ENCODE measurements around the gene AKT1.

AKT1 gene

DNA sequence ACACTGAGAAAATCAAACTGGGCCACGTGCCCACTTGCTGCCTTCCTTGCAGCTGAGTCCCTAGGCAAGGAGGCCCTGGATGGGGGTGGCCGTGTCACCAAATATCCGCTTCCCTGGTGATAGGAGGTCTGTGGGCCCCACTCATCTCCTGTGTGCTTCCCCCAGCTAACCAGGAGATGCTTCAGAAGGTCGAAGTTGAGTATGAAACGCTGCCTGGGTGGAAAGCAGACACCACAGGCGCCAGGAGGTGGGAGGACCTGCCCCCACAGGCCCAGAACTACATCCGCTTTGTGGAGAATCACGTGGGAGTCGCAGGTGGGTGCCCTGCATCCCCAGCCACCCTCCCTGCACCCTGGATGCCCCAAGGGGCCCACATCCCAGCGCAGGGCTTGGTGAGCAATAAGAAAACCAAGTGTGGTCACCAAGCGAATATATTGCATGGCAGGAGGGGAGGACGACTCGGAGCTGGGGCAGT is 49.4 kb downstream of the AKT1 start:
- no peak overlapping the region for H3K4me3 ChIP-seq
- H3K27ac ChIP-seq, result peak overlapping the region in 9 of 21 experiments; percentile 4 to 60 (median 35)

DNA sequence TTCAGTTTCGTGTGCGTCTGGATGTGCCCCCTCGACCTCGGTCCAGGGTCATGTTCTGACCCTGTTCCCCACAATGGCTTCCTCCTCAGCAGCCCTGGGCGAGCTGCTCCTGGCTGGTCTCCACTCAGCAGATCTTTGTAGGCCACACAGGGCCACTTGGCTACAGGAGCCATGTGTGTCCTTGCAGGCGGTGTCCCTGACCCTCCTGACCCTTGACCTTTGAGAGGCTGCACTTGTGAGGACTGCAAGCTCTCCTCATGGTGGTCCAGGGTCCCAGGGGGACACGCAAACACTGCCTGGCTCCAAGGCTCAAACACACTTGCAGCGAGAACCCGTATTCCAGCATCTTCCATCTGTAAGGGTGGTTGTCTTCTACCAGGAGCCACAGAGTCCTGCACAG is 50.1 kb downstream of the AKT1 start:
- no peak overlapping the region for H3K27ac ChIP-seq

DNA sequence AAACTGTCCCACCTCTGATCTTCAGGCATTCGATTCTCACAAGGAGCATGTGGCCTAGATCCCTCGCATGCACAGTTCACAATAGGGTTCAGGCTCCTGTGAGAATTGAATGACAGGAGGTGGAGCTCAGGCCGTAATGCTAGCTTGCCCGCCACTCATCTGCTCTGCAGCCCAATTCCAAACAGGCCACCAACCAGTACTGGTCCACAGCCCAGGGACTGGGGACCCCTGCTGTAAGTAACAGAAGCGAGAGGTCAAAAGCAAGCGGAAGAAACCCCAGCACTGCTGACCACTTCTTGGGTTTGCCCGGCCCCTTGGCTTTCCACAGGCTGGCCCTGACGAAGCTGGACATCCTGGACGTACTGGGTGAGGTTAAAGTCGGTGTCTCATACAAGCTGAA is 51.1 kb downstream of the AKT1 start:
- Histone ChIP-seq H3K27ac (no peak overlapping the region), H3K4me3 (no peak overlapping the region)

More for the DNA sequence above, 50.1 kb downstream of the AKT1 start:
- H3K4me3 ChIP-seq, result no peak overlapping the region

DNA sequence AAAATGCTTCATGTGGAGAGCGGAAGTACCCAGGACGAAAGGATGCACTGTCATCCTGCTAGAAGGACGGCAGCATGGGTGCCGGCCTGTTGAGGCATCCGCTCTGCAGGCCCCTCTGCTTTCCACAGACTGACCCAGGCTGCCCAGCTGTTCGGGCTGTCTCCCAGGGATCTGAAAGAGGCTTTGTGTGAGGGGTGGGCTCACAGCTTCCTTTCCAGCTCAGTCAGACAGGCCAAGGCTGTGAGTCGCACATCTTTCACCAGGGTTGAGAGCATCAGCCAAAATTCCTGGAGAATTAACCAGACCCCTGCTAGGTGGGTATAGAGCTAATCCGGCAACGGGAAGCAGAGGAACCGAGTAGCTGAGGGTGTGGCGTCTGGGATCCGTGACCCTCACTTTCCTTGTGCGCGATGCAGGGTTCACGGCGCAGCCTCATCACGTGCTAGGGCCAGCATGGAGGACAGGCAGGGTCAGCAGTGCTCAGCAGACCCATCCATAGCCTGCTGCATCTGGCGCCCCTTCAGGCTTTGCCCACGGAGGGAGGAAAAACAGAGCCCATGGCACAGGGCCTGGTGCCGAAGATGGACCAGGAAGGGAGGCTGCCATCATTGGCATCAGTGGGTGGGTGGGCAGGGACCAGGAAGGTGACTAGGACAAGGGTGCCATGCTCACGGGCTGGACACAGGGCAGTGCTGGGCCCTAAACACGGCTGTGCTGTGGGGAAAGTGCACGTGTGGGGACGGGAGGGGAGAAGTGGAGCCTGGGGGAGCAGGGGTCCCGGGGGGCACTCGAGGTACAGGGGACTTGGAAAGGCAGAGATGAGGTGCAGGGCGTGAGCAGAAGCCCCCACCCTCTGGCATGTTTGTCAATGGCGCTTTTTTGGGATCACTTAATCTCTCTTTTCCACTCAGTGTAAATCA is 51.8 kb downstream of the AKT1 start:
- no peak overlapping the region for H3K27ac ChIP-seq
- no peak overlapping the region for H3K4me3 ChIP-seq

DNA sequence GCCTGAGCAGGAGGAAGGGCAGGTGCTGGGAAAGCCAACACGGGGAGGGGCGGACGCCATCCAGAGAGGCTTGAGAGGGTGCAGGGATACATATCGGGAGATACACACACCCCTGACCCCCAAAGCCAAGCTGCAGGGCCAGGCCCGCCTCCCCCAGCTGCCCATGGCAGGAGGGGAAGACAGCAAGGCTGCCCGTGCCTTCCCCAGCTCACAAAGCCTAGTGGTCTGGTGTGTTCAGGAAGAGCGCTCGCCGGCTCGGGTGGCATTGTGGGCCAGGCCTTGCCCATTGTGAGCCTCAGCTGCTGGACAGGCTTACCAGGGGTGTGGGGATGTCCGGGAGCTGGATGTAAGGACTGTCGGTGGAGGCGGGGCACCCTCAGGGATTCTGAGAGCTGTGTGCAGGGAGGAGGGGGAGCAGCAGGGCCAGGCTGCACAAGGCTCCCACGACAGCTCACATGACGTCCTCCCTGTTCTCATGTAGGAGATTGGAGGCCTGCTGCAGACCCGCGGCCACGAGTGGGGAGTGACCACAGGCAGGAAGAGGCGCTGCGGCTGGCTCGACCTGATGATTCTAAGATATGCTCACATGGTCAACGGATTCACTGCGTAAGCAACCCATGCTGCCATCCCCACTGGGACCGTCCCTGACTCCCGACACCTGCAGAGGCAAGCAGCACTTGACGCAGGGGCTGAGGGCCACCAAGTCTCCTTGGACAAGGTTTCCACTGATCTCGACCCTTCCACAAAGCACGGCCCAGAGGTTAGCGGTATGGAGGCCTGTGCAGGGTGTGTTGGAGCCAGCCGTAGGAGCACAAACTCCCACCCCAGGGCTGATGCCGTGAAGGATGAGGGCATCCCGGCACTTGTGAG is 52.7 kb downstream of the AKT1 start:
- Histone ChIP-seq H3K27ac (no peak overlapping the region), H3K4me3 (no peak overlapping the region)

DNA sequence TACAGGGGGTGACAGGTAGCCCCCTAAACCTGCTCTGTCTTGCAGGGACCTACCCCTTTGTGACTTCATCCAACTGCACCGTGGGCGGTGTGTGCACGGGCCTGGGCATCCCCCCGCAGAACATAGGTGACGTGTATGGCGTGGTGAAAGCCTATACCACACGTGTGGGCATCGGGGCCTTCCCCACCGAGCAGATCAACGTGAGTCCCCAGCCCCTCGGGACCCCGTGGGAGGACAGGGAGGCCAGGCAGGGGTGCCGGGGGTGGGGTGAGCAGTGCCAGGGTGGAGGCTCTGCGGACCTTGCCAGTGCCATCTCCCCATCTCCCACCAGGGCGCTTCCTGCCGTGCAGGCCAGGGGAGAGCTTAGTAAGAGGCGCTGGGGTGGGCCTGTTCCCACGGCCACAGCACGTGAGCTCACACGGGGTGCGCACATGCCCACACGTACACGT is 53.7 kb downstream of the AKT1 start:
- Histone ChIP-seq H3K27ac (no peak overlapping the region), H3K4me3 (no peak overlapping the region)

DNA sequence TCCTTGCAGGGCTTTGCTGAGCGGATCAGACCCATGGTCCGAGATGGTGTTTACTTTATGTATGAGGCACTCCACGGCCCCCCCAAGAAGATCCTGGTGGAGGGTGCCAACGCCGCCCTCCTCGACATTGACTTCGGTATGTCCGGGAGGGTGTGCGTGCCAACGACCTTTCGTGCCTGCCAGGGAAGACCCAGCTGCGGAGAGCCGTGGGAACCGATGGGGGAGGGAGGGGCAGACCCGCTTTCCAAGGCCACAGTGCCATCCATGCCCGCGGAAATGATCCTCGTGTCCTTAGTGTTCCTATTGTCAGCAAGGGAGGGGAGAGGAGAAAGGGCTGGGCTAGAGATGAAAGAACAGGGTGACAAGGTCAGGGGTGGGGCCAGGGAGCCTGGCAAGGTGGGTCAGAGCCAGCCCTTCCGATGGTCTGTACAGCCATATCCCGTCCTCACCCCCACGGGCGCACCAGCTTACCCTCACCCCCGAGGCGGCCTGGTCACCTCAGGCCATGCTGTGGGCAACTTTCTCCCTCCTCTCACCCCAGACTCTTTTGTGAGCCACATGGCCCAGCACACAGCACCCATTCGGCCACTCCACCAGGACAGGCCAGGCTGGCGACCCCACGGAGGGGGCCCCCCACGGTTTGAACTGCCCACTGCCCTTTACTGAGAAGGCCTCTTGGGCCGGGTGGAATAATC is 54.3 kb downstream of the AKT1 start:
- Histone ChIP-seq H3K4me3 (no peak overlapping the region), H3K27ac (no peak overlapping the region)

DNA sequence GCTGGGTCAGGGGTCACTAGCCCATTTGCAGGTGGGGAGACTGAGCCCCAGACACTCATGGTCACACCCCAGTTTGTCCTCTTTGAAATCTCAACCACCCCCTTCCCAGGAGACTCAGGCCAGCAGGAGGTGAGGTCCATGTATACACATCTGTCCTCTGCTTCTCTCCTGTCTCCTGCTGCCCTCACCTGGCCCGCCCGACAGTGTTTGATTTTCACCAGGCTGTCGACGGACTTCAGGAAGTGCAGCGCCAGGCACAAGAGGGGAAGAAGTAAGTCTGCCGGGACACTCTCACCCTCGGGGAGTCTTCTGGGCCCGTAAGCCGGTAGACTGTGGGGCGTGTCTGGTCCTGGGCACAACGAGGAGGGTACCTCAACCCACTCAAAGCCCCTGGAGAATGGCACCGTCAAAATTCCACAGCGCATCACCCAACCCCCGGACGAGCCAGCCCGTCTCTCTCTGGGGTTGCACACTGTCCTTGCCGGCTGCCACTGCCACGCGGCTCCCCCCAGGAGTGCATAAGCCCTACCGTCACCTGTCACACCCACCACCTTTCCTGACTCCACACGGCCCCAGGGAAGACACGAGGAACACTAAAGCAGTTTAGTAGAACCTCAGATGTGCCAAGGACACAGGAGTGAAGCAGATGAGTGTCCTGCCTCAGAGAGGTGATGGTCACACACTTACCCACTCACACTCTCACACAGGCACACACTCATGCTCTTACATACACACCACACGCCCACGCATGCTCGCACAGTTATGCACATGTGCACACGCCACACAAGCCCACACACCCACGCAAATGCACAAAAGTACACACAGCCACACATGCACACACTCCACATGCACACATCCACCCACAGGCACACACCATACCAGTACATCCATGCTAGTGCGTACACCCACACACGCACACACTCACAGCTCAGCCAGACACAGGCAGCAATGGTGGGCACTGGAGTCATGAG is 55.7 kb downstream of the AKT1 start:
- no peak overlapping the region for H3K4me3 ChIP-seq
- no peak overlapping the region for H3K27ac ChIP-seq

DNA sequence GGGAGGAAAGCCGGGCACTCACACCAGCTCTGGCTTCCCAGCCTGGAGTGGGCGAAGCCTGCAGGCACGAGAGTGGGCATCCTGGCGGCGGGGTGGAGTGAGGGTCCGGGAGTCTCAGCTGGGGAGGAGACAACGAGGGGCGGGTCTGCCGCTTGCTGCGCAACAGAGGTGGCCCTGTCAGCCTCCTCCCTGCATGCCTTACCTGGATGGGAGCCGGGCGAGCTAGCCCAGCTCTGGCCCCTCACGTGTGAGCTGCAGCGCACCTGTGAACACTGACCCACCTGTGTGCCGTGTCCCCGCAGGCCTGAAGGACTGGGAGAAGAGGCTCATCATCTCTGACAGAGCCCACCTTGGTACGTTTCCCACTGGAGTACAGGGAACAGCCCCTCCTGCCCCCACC is 56.5 kb downstream of the AKT1 start:
- H3K4me3 ChIP-seq, result no peak overlapping the region
- H3K27ac ChIP-seq, result no peak overlapping the region

DNA sequence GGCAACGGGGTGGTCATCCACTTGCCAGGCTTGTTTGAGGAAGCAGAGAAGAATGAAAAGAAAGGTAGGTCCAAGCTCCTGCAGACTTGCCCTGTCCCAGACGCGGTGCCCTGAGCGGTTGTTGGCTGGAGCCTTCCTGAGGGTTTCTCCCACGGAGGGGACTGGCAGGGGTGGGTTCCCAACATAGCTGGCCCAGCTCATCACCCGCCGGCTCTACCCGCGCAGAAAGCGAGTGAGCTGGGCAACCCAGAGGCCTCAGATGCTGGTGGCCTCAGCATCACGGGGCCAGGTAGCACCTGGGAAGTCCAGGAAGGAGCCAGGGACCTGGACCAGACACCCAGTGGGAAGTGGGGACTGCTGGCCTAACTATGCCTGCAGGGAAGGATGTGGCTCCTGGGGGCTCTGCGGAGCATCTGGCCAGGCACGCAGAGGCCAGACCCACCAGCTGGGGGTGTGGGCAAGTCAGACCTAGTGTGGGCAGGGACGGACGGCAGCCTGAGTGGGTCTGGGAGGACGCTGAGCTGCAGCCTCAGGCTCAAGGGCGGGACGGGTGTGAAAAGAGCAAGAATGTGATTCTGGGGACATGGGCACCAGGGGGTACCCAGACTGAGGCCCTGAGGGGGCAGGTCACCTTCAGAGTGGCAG is 57.1 kb downstream of the AKT1 start:
- no peak overlapping the region for H3K27ac ChIP-seq

DNA sequence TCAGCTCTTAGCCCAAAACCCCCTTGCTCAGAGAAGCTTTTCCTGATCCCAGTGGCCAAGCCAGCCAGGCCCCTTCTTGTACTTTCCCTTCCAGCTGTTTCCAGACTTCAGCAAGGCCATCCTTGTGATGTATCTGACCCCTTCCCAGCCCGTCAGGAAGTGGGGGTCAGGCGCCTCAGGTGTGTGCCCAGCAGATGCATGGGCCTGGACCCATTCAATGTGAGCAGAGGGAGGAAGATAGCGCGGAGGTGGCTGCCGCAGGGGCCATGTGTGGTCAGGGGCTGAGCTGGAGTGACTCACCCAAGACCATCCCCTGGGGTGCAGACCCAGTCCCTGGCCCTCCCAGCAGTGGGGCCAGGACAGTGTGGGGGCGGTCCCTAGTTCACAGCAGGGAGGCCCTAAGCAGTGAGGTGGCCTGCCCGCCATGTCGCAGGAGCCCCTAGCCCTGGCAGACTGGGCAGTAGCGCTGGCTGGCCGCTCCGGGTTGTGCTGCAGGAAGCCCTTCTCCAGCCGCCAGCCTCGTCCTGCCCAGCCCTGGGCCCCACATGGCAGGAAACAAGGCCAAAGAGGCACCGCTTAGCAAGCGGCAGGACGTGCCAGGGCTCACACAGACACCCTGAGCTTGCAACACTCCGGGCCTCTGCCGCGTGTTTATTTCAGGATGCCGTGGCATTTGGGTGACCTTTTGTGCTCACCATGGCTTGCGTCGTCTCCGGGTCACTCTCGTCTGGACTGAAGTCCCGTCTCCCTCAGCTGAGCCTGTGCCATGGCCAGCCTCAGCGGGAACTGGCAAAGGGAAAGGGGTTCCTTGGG is 59.5 kb downstream of the AKT1 start:
- Histone ChIP-seq H3K4me3 (no peak overlapping the region), H3K27ac (peak overlapping the region in 12 of 21 experiments; percentile 10 to 79 (median 56))

More for the DNA sequence above, 57.1 kb downstream of the AKT1 start:
- no peak overlapping the region for H3K4me3 ChIP-seq

DNA sequence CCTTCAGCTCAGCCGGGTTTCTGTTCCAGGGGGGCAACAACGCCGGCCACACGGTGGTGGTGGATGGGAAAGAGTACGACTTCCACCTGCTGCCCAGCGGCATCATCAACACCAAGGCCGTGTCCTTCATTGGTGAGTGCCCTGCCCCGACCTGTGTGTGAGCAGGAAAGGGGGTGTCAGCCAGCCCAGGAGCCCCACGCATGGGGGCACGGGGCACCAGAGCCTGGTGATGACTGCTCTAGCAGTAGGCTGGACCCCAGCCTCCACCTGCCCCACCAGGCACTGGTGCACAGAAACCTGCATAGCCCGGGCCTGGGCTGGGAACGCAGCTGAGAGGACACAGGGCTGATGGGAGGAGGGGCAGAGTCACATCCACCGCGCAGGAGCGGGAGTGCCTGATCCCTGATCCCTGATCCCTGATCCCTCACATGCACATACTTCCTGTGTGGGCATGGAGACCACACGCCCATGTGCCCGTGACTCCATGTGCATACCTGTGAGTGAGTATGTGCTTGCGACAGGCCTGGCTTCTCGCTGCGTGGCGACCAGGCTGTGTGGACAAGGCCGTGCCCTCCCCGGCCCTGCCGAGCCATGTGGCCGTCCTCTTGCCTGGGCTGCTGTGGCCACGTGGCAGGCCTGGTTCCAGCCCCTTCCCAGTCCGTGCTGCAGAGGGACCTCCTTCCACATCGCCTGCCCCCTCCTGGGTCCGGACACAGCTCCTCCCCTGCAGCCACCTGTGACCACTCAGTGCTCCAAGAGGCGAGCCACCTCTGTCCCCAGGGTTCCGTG is 60.4 kb downstream of the AKT1 start:
- no peak overlapping the region for H3K4me3 ChIP-seq

DNA sequence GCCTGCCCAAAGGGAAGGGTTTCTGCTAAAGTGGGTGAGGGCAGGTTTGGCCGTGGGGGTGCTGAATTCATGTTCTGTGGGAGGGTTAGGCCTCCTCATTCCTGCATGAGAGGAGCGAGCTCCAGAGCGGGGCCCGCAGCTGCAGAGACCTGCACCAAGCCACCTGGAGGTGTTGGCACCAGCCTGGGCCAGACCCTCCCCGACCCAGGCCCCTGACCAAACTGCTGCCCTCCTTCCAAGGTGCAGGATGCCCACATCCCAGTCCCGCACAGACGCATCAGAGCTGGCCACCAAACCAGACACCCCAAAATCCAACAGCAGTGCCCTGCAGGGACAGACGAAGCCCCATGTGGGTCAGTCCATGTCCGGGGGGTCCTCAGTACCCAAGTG is 61.0 kb downstream of the AKT1 start:
- Histone ChIP-seq H3K27ac (peak overlapping the region in 1 of 21 experiments; percentile 35), H3K4me3 (no peak overlapping the region)

More for the DNA sequence above, 60.4 kb downstream of the AKT1 start:
- H3K27ac ChIP-seq, result peak overlapping the region in 9 of 21 experiments; percentile 10 to 79 (median 61)

DNA sequence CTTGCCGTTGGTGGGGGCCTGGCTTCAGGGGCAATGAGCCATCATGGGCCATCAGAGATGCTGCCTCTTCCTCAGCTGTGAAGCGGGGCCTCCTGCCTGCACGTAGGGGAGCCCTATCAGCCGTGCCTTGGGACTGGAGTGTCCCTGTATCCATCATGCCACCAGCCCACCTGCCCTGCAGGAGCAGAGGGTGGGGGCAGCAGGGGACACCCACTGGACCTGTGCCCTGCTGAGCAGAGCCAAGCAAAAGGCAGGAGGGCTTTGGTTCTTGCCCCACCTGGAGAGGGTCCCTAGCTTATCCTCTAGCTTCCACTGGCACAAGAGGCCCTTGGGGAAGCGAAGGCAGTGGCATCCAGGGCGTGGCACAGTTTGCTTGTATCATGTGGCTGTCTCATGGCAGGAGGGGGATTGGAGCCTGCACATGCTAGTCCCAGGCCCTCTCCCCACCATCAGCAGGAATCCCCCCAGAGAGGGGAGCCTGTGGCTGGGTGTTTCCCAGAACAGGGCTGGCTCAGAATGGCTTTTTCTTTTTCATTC is 61.4 kb downstream of the AKT1 start:
- no peak overlapping the region for H3K4me3 ChIP-seq
- H3K27ac ChIP-seq, result peak overlapping the region in 2 of 21 experiments; percentile 6 to 49

DNA sequence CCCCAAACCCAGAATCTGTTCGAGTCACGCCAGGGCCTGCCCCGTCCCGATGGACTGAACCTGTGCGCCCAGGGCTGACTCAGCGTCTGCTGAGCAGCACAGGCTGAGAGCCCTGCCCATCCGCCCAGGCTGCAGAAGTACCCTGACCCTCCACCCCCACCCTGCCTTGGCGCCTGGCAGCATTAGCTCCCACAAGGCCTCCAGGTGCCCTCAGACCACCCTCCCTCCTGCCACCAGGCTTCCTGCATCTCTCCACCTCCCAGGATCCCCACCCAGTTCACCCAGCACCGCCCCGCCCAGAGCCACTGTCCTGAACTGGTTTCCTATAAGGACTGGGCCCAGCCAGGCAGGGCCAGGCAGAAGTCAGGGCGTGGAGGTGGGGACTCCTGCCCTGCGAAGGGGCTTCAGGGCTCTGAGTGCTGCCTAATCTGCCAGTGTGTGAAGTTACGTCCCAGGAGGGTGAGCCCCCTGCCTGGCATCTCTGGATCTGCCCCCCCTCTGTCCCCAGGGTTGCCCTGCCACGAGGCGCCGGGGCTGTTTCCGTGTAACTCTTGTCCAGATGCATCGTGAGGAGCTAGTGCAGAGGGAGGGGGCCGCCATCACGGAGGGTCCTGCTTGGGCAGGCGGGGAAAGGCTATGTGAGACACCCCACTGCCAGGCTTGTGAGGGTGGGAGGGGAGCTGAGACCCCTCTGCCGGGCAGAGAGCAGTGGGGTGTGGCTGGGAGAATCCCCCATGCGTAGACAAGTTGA is 62.4 kb downstream of the AKT1 start:
- no peak overlapping the region for H3K4me3 ChIP-seq
- peak overlapping the region in 6 of 21 experiments; percentile 6 to 55 (median 32) for H3K27ac ChIP-seq

Data from skin epidermis (tissue), 12 donors.